ENCODE data around the gene PALM.

PALM gene

DNA sequence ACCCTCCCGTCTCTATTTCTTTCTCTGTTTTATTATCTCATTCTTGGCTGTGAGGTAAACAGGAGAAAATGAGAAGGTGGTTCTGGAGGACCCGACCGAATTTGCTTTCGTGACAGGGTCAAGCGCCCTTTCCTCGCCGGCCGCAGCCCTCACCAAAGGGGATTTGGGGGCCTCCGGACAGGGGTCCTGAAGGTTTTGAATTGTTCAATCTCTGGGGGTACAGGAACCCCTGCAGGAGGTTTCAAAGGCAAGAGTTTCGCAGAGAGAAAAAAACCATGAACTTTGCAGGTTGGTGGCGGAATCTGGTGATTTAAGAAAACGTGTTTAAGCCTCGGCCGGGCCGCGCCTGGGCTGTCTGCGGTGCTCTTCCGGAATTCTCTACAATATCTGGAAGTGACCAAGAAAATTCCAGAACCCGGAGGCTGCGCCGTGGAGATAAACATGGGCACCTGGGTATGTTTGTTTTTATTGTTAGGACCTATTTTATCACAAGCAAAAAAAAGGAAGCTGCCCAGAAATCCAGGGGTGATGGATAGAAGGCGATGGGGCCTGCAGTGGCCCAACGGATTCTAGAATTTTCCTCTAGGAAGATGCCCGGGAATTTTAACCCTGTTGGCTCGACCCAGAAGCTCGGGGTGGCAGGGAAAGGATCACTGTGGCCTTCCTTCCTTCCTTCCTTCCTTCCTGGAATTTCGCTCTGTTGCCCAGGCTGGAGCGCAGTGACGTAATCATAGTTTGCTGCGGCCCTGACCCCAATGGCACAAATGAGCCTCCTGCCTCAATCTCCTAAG is 74.3 kb downstream of the PALM start:
- DNase-seq, result no peak

DNA sequence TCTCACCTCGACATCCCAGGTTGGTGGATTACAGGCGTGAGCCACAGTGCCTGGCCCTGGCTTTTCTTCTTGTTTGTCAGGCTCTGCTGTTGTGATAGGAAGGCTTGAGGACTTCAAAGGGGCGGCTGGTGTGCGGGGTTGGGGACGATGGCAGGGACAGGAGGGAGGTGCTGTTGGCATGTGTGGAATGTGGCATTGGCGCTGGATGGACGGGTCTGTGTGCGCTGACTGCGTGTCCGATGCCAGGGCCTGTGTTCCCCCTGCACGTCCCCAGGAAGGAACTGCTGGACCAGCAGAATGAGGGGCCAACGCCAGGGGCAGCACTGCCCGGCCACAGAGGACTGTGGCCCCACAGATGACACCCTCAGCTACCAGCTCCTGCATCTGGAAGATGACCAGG is 75.8 kb downstream of the PALM start:
- no peak for DNase-seq

DNA sequence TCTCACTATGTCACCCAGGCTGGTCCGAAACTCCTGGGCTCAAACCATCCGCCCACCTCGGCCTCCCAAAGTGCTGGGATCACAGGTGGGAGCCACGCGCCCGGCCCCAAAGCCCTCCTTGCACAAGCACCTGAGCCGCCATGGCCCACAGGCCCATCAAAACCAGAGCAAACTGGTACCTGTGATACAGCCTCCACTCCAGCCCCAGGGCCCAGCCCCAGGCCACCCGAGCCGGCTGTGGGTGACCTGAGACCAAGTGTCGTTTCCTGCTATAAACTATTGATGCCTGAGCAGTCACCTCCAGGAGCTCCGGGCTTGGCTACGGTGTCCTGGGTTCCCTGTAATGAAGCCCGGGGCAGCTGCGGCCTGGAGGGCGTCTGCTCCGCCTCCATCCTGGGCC is 78.8 kb downstream of the PALM start:
- DNase-seq, result no peak

DNA sequence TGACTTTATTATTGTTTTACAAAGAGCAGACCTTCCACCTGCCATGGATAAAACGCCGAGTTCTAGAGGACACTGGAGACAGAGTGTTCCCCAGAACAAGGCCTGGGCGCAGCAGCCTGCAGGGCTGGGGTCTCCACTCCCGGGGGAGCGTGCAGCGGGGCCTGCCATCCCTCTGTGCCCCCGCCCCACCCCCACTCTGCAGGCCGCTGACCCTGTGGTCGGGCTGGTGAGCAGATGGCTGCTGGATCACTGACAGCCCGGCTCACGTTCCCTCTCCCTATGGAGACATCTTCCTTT is 79.9 kb downstream of the PALM start:
- no peak for DNase-seq

DNA sequence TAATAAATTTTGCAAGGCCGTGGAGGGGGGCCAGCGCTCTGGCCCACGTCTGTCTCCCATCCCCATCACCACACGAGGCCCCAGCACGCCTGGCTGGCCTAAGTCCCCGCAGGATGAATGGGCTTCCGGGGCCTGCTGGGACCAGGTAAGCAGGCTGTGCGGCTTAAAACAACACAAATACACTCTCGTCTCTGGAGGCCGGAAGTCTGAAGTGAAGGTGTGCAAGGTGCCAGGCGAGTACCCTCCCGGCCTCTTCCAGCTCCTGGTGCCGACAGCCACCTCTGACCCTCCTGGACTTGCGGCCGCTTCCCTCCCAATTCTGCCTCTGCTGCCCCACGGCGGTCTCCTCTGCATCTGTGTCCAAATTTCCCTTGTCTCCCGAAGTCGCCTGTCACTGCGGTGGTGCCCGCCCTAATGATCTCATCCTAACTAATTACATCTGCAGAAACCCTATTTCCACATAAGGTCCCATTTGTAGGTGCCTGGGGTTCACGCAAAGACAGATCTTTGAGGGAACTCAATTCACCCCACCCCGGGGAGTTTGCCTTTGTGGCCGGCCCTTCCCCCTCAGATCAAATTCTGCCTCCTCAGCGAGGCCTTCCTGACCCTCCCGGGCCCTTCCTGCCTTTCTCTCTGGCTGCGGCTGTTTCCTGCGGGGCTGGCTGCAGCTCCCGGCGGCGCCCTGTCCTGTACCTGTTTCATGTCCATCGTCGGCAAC is 80.4 kb downstream of the PALM start:
- DNase-seq, result peak; percentile 46

DNA sequence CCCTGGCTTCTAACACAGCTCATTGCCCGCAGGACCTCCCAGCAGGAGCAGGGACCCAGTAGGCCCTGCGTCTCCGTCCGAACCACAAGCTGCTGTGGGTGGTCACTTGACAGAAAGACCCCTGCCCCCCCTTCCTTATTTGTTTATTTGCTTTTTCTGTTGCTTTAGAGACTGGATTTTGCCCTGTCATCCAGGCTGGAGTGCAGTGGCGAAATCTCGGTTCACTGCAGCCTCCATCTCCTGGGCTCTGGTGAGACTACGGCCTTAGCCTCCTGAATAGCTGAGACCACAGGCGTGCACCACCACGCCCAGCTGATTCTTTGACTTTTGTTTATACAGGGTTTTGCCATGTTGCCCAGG is 80.9 kb downstream of the PALM start:
- no peak for DNase-seq

DNA sequence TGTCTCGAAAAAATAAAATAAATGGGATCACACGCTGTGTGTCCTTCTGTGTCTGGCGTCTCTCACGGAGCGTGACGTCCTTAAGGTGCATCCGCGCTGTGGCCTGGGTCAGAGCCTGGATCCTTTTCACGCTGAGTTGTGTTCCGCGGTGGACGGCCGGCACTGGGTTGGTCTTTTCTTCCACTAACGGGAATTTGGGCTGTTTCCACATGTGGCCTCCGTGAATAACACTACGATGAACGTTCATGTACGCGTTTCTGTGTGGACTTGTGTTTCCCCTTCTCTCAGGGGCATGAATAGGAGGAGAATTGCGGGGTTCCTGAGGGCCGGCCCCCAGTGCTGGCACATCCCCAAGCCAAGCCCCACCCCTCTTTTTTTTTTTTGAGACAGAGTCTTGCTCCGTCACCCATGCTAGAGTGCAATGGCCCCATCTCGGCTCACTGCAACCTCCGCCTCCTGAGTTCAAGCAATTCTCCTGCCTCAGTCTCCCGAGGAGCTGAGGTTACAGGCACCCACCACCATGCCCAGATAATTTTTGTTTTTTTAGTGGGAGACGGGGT is 82.4 kb downstream of the PALM start:
- DNase-seq, result no peak

DNA sequence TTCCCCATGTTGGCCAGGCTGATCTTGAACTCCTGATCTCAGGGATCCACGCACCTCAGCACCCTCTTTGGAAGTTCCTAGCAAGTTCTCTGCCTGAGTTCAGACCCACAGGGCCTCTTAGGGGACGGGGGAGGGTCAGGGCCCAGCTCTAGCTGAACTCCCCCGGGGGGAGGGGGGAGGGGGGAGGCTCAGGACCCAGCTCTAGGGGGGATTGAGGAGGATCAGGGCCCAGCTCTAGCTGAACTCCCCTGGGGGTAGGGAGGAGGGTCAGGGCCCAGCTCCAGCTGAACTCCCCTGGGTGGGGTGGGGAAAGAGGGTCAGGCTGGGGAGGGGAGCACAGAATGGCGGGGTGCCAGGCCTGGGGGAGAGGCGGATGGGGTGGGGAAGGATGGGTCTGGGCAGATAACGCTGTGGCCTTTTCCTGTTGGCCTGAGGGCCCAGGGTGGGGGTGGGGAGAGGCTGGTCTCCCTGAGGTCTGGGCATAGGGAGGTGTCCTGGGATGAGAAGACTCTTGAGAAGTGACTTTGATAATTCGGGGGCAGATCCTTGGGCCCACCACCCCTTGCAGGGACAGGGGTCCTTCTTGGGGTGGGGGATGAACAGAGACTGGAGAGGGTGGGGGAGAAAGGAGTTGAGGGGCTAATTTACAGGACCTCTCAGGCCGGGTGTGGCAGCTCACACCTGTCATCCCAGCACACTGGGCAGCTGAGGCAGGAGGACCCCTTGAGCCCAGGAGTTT is 83.0 kb downstream of the PALM start:
- DNase-seq, result no peak

DNA sequence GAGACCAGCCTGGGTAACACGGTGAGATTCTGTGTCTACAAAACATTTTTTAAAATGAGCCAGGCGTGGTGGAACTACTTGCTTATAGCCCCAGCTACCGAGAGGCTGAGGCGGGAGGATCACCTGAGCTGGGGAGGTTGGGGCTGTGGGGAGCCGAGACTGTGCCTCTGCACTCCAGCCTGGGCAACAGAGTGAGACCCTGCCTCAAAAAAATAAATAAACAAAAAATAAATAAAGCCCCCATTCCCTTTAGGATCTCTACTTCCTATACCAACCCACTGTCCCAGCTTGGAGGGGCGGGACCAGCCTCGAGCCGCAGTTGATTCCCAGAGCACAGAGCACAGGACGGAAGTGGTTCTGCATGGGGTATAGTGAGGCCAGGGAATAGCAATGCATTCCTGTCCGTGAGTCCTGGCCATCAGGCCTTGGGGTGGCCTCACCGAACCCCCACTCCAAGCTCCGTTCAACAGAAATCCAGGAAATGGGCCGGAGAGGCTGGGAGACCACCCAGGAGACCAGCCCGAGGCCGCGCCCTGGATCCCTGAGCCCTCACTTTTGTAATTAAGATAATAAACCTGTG is 83.7 kb downstream of the PALM start:
- DNase-seq, result no peak

DNA sequence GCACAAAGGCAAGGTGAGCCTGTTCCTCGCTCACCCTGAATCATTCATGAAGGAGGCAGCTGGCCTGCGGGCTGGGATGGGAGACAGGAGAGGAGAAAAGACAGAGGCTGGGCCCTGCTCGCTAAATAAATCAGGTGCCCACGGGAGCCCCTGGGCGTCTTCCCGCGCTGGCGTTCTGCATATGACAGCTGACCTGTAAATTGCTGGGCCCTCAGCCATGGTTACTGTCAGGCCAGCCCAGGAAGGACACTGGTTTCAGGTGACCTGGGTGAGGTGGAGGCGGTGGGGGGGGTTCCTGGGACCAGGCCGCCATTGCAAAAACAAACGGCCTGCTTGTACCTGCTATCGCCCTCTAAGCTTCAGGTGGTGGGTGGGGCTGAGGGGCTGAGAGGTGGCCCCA is 85.1 kb downstream of the PALM start:
- no peak for DNase-seq

DNA sequence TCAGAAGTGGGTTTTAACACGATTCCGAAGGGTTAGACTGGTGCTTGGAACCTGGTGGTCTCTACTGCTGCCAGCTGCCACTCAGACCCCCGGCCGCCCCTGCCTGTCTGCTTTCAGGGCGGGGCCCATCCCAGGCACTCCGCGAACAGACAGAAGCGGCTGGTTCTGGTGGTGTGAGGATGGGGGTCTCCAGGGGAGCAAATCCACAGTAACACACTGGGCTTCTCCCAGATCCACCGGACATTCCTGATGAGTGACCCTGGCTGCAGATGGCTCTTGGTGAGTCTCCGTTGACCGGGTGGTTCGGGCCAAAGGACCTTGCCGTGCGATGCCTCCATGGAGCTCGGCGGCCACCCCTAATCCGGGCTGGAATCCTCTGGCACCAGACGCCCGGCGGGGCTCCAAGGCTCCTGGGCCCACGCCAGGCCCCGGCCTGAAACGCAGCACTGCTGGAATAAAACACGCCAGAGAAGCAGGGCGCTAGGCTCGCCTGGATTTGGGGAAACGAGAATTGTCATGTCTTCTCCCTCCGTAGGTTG is 86.4 kb downstream of the PALM start:
- DNase-seq, result no peak

DNA sequence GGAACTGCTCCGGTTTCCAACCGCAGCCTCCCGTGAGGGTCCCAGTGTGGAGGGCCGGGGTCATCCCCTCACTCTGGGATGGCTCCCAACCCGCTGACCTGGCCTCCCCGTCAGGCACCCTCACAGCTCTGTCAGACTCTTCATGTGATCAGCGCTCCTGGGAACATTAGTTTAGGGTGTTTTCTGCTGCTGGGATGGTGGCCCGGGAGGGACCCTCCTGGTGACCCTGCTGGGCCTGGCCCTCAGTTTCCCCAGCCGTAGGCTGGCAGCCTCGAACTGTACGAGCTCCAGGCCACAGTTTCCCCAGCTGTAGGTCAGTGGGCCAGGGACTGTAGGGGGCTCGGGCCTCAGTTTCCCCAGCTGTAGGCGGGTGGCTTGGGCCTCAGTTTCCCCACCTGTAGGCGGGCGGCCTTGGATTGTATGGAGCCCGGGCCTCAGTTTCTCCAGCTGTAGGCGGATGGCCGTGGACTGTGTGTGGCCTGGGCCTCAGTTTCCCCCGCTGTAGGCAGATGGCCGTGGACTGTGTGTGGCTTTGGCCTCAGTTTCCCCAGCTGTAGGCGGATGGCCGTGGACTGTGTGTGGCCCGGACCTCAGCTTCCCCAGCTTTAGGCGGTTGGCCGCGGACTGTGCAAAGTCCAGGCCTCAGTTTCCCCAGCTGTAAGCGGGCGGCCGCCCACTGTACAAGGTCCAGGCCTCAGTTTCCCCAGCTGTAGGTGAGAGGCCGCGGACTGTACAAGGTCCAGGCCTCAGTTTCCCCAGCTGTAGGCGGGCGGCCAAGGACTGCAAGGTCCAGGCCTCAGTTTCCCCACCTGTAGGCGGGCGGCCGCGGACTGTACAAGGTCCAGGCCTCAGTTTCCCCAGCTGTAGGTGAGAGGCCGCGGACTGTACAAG is 87.2 kb downstream of the PALM start:
- no peak for DNase-seq

DNA sequence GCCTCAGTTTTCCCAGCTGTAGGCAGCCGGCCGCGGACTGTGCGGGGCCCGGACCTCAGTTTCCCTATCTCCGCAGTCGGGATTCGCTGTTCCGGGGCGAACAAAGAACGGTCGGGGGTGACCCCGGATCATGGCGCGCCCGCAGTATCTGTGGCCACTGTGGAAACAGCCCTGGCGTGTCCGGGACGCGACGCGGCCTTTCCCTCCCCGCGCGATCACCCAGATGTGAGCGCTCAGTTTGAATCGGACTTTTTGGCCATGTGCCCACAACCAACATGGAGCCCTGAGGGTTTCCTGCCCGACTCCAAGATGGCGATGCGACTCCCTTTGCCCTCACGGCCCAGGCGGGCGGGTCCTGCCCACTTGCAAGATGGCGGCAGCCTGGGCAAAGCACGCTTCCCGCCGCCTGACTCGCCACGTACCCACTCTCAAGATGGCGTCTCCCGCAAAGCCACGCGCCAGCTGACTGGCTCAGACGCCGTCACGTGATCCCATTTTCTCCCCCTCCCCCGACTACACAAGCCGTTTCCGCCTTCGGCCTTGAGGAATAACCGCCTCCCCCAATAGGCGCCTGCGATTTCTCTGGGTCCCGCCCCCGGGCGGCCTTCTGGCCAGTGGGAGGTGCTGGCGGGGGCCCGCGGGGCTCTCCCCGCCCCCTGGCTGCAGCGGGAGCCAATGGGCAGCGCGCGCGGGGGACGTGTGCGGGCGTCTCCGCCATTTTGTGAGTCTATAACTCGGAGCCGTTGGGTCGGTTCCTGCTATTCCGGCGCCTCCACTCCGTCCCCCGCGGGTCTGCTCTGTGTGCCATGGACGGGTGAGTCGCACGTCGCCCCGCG is 88.2 kb downstream of the PALM start, which contains the start of gene PTBP1:
Gene PTBP1, plus strand, starts transcription at position 761 of the 836 bp plus-strand sequence. Its CDS starts 46 bp downstream, at position 807.
- DNase-seq, result peak; percentile 100
